ENCODE data around the gene C11orf91. TPM values are rescaled to one million over a fixed set of nuclear protein-coding genes. Genes with fewer than 3 reads are reported as not detected.
"Not testable (repeated sequence)": the region's sequence is repeated elsewhere in the genome, so short reads cannot be mapped to it uniquely, and the experiment has no call there.

Gene C11orf91
- total RNA-seq, 1 experiment from 2014 or later: not detected

GRCh38 chr11:33721984-33722383 lies 21.4 kb upstream of the C11orf91 start:
- no peak for DNase-seq (ENCODE audit: low read depth)

- DNase-seq (ENCODE audit: low read depth): peak; percentile 77
These were observed 20.8 kb upstream of the C11orf91 start for GRCh38 chr11:33721426-33721825.

GRCh38 chr11:33719587-33719986 lies 19.0 kb upstream of the C11orf91 start:
- no peak for DNase-seq (ENCODE audit: low read depth)

- DNase-seq (ENCODE audit: low read depth): no peak
These were observed 17.8 kb upstream of the C11orf91 start for GRCh38 chr11:33718440-33718839.

- peak; percentile 46 for DNase-seq (ENCODE audit: low read depth)
These were observed 15.6 kb upstream of the C11orf91 start for GRCh38 chr11:33716243-33716642.

GRCh38 chr11:33713856-33714398 lies 13.3 kb upstream of the C11orf91 start:
- no peak for DNase-seq (ENCODE audit: low read depth)

GRCh38 chr11:33713151-33713855 lies 12.7 kb upstream of the C11orf91 start:
- DNase-seq (ENCODE audit: low read depth): no peak

- no peak for DNase-seq (ENCODE audit: low read depth)
These were observed 11.8 kb upstream of the C11orf91 start for GRCh38 chr11:33712436-33712835.

GRCh38 chr11:33709466-33709865 lies 8.8 kb upstream of the C11orf91 start:
- no peak for DNase-seq (ENCODE audit: low read depth)

- no peak for DNase-seq (ENCODE audit: low read depth)
These were observed 8.4 kb upstream of the C11orf91 start for GRCh38 chr11:33708985-33709384.

- not testable (repeated sequence) for DNase-seq (ENCODE audit: low read depth)
These were observed 7.2 kb upstream of the C11orf91 start for GRCh38 chr11:33707831-33708230.

GRCh38 chr11:33706966-33707365 lies 6.3 kb upstream of the C11orf91 start:
- DNase-seq (ENCODE audit: low read depth): no peak

- no peak for DNase-seq (ENCODE audit: low read depth)
These were observed 5.9 kb upstream of the C11orf91 start for GRCh38 chr11:33706546-33706945.

- DNase-seq (ENCODE audit: low read depth): peak; percentile 50
These were observed 3.8 kb upstream of the C11orf91 start for GRCh38 chr11:33704240-33705002.

GRCh38 chr11:33703788-33704187 lies 3.2 kb upstream of the C11orf91 start:
- no peak for DNase-seq (ENCODE audit: low read depth)

- DNase-seq (ENCODE audit: low read depth): no peak
These were observed 2.6 kb upstream of the C11orf91 start for GRCh38 chr11:33703234-33703633.

GRCh38 chr11:33701302-33702230 lies 940 bp upstream of the C11orf91 start:
- peak; percentile 72 for DNase-seq (ENCODE audit: low read depth)

- no peak for DNase-seq (ENCODE audit: low read depth)
These were observed 544 bp downstream of the C11orf91 start for GRCh38 chr11:33700063-33700501.

- no peak for DNase-seq (ENCODE audit: low read depth)
These were observed 1.0 kb downstream of the C11orf91 start for GRCh38 chr11:33699515-33700062.

- no peak for DNase-seq (ENCODE audit: low read depth)
These were observed 1.7 kb downstream of the C11orf91 start for GRCh38 chr11:33698921-33699320.

GRCh38 chr11:33697997-33698396 lies 2.6 kb downstream of the C11orf91 start:
- no peak for DNase-seq (ENCODE audit: low read depth)
